HEK293 (cell line): ENCODE data around the gene APC2.
A peak's percentile ranks its signal among the peaks of the same experiment; 100 is the strongest.

Experiments
- CTCF ChIA-PET: fragments of 350-600 bp; formaldehyde crosslinking; extraction: SDS; loops from one replicate; lab custom pipeline; 2021; ENCODE audit warnings: antibody characterized with exemption; lab: Yijun Ruan, JAX
- POLR2A ChIA-PET: fragments of 300-600 bp; formaldehyde crosslinking; extraction: SDS; loops from one replicate; lab custom pipeline; 2020; ENCODE audit warnings: antibody characterized with exemption, inconsistent platforms; lab: Yijun Ruan, JAX
- H3K27ac ChIP-seq: fragments of 200-500 bp; sonication (Bioruptor generic); 2 replicates; pipeline ENCODE4 v1.5.1; 2014; ENCODE audit warnings: low read depth, low read length, control low read depth, inconsistent platforms; ENCODE audit errors: extremely low read depth
- H3K36me3 ChIP-seq, 2 experiments: fragments of 200-500 bp in 1 of 2; sonication (Bioruptor generic) in 1 of 2; 1 replicate in 1 of 2; 2 replicates in 1 of 2; pipeline ENCODE4 v1.5.1; 2014 to 2017; ENCODE audit warnings: inconsistent platforms in 2 of 2, low read length in 2 of 2; ENCODE audit not compliant: control insufficient read depth in 2 of 2, insufficient read depth in 1 of 2
- H3K4me1 ChIP-seq: fragments of 200-500 bp; sonication (Bioruptor generic); 2 replicates; pipeline ENCODE4 v1.5.1; 2014; ENCODE audit warnings: mild to moderate bottlenecking, low read length, inconsistent platforms; ENCODE audit not compliant: control insufficient read depth, insufficient read depth
- H3K4me3 ChIP-seq: 2 replicates; pipeline ENCODE4 v1.5.1; 2011; ENCODE audit warnings: low read depth, mild to moderate bottlenecking, control low read depth, low read length, moderate library complexity
- H3K9me3 ChIP-seq: fragments of 200-500 bp; sonication (Bioruptor generic); 2 replicates; pipeline ENCODE4 v1.5.1; 2014; ENCODE audit warnings: low read depth, low read length, inconsistent platforms; ENCODE audit not compliant: control insufficient read depth, insufficient read depth
- HOXA7 ChIP-seq: sonication (generic); formaldehyde crosslinking; IDR thresholded peaks from 2 replicates; pipeline ENCODE4 v1.8.1; 2022; ENCODE audit warnings: missing genetic modification reagents, borderline replicate concordance
- HOXC10 ChIP-seq: sonication (generic); formaldehyde crosslinking; IDR thresholded peaks from 2 replicates; pipeline ENCODE4 v1.8.1; 2023; ENCODE audit warnings: mild to moderate bottlenecking, missing genetic modification reagents
- MEIS1 ChIP-seq: sonication (generic); formaldehyde crosslinking; IDR thresholded peaks from 2 replicates; pipeline ENCODE4 v1.8.1; 2022; ENCODE audit warnings: missing genetic modification reagents, mild to moderate bottlenecking, borderline replicate concordance
- SCRT1 ChIP-seq: fragments of 450-650 bp; formaldehyde crosslinking; IDR thresholded peaks from 2 replicates; pipeline ENCODE4 v1.5.1; 2016; ENCODE audit warnings: missing biosample characterization, missing genetic modification characterization, borderline replicate concordance
- SP3 ChIP-seq: fragments of 450-650 bp; formaldehyde crosslinking; IDR thresholded peaks from 2 replicates; pipeline ENCODE4 v1.5.1; 2016; ENCODE audit warnings: missing biosample characterization, missing genetic modification characterization
- ZBTB8A ChIP-seq: fragments of 450-650 bp; formaldehyde crosslinking; IDR thresholded peaks from 2 replicates; pipeline ENCODE4 v1.5.1; 2016; ENCODE audit warnings: missing biosample characterization, missing genetic modification characterization
- ZFP3 ChIP-seq: fragments of 450-650 bp; formaldehyde crosslinking; IDR thresholded peaks from 2 replicates; pipeline ENCODE4 v1.5.1; 2016; ENCODE audit warnings: low read depth, missing biosample characterization, missing genetic modification characterization
- ZNF121 ChIP-seq: fragments of 450-650 bp; formaldehyde crosslinking; IDR thresholded peaks from 2 replicates; pipeline ENCODE4 v1.5.1; 2016; ENCODE audit warnings: missing biosample characterization, missing genetic modification characterization
- ZNF146 ChIP-seq: fragments of 450-650 bp; formaldehyde crosslinking; IDR thresholded peaks from 2 replicates; pipeline ENCODE4 v1.5.1; 2016; ENCODE audit warnings: missing biosample characterization, missing genetic modification characterization
- ZNF274 ChIP-seq, 2 experiments: fragments of 200-500 bp in 1 of 2; fragments of 450-650 bp in 1 of 2; sonication (Bioruptor generic) in 1 of 2; formaldehyde crosslinking in 1 of 2; IDR thresholded peaks; 2 replicates each; pipeline versions ENCODE4 v1.5.1 to v1.6.1; 2014 to 2016; ENCODE audit warnings: borderline replicate concordance in 1 of 2, inconsistent platforms in 1 of 2, low read length in 1 of 2, missing biosample characterization in 1 of 2, missing genetic modification characterization in 1 of 2
- ZNF423 ChIP-seq: fragments of 450-650 bp; formaldehyde crosslinking; IDR thresholded peaks from 2 replicates; pipeline ENCODE4 v1.5.1; 2016; ENCODE audit warnings: missing biosample characterization, missing genetic modification characterization
- ZNF529 ChIP-seq: fragments of 450-650 bp; formaldehyde crosslinking; IDR thresholded peaks from 2 replicates; pipeline ENCODE4 v1.5.1; 2017; ENCODE audit warnings: missing genetic modification characterization, missing biosample characterization; ENCODE audit not compliant: insufficient replicate concordance
- TF ChIP-seq, protein P1 (sequence below): fragments of 450-650 bp; formaldehyde crosslinking; IDR thresholded peaks from 2 replicates; pipeline ENCODE4 v1.5.1; 2016; ENCODE audit warnings: missing biosample characterization, missing genetic modification characterization
- TF ChIP-seq, protein P2 (sequence below): fragments of 450-650 bp; formaldehyde crosslinking; conservative IDR thresholded peaks from 2 replicates; pipeline ENCODE4 v1.5.1; 2016; ENCODE audit warnings: low read depth, missing biosample characterization, missing genetic modification characterization

Gene APC2

DNA sequence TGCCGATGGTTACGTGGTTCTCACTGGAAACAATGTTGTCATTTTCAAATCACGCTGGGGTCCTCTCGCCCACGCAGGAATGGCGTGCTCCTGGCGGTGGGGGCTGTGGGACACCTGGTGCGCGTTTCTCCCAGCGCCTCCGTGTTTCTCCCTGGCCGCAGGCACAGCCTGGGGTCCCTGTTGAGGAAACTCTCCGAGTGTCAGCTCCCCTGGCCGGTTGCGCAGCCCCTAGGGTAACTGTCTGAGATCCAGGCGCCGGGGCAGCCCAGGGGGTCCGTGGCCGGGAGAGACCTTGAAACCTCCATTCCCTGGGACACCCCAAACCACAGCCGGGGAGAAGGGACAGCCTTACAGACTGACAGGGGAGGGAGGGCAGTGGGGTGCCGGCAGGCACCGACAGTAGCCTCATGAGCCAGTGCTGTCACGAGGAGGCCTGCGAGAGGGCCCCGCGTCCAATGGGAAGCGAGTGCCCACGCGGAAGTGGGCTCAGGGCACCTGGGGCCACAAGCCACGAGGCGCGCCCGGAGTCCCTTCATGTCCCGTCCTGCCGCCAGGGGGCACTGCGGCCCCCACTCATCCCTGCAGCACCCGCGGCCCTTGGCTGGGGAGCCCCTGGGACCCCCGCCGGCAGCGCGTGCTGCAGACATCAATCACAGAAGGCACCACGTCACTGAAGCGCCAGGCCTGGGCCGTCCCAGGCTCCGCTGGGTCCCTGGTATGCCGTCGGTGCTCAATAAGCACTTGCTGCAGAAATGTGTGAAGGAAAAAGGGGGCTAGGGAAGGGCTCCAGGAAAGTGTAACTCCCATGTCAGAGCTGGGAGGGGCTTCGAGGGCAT lies 53.4 kb downstream of the APC2 start (continued):
- TF ChIP-seq ZNF529 (no peak), ZFP3 (tag by site-specific recombination) (no peak)

DNA sequence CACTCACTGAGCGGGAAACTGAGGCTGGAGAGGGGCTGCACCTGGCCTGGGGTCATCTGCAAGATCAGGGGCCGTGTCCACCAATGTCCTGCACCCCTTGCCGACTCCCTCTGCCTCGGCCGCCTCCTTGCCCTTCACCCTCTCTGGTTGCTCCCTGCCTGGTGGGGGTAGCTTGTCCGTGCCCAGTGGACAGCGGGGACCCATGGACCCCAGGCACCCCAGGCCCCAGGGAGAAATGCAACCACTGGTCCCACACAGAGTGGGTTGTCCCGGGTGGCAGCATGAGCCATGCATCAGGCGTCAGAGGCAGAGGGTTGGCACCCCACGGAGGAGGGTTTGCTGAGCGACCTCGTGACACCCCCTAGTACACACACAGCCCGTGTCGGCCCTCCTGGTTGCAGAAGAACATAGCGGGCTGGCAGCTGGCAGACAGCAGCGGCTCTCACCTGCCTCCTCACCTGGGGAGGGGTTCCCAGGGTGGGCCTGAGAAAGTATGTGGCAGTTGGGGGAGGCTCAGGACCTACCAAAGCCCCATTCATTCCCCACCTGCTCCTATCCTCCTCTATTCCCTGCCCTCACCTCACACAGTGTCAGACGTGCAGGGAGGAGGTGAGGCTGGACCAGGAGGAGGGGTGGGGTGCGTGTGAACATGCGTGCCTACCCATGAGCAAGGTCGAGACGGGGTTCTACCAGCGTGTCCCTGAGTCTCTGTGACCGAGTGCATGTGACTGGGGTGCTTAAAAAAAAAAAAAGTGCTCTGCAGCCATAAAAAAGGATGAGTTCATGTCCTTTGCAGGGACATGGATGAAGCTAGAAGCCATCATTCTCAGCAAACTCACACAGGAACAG lies 54.2 kb downstream of the APC2 start:
- TF ChIP-seq ZNF423 (tag by site-specific recombination) (no peak), ZNF146 (0 out of 2 replicates have a peak, but pooled peaks have one; percentile 12), SCRT1 (tag by site-specific recombination) (no peak)
- Histone ChIP-seq H3K9me3 (no peaks in the 10 kb centered on the region), H3K4me1 (peaks cover 3% of the 10 kb centered on the region; the same call in 1 of the 2 replicates), H3K36me3 (no peaks in the 10 kb centered on the region), H3K27ac (no peak overlapping the region), H3K4me3 (no peak overlapping the region)
- ChIA-PET POLR2A (interaction anchor here (0.6 kb wide), 1 partner anchor 13 kb away, joined by 6 read pairs; the partner anchor contains the start of gene REEP6), CTCF (interaction anchor here (0.7 to 1.2 kb wide), 6 partner anchors 10 to 201 kb away, joined by 3 to 4 read pairs (median 3); partner anchors contain the start of gene PCSK4)

DNA sequence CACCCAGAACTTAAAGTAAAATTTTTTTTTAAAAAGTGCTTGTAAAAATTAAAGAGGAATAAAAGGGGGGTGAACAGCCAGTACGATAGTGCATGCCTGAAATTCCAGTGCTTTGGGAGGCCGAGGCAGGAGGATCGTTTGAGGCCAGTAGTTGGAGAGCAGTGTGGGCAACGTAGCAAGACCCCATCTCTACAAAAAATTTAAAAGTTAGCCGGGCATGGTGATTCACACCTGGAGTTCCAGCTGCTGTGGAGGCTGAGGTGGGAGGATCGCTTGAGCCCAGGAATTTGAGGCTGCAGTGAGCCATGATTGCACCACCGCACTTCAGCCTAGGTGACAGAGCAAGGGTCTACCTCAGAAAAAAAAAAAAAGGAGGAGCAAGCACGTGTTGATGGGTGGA lies 55.1 kb downstream of the APC2 start:
- POLR2A ChIA-PET, result interaction anchor here (0.6 kb wide), 1 partner anchor 14 kb away, joined by 6 read pairs; the partner anchor contains the start of gene REEP6
- TF ChIP-seq ZBTB8A (0 out of 2 replicates have a peak, but pooled peaks have one; percentile 5), HOXC10 (no peak), HOXA7 (no peak), SP3 (no peak), SCRT1 (tag by site-specific recombination) (no peak), MEIS1 (CRISPR knock-in tag) (no peak), ZNF121 (tag by site-specific recombination) (peak; percentile 78), ZNF274 (IDR thresholded peaks at IDR 0.05; ENCODE audit: low read length) (no peak), ZNF274 (tag by site-specific recombination; IDR thresholded peaks at IDR 0.05; ENCODE audit: borderline replicate concordance) (no peak)
- TF ChIP-seq, protein P1, sequence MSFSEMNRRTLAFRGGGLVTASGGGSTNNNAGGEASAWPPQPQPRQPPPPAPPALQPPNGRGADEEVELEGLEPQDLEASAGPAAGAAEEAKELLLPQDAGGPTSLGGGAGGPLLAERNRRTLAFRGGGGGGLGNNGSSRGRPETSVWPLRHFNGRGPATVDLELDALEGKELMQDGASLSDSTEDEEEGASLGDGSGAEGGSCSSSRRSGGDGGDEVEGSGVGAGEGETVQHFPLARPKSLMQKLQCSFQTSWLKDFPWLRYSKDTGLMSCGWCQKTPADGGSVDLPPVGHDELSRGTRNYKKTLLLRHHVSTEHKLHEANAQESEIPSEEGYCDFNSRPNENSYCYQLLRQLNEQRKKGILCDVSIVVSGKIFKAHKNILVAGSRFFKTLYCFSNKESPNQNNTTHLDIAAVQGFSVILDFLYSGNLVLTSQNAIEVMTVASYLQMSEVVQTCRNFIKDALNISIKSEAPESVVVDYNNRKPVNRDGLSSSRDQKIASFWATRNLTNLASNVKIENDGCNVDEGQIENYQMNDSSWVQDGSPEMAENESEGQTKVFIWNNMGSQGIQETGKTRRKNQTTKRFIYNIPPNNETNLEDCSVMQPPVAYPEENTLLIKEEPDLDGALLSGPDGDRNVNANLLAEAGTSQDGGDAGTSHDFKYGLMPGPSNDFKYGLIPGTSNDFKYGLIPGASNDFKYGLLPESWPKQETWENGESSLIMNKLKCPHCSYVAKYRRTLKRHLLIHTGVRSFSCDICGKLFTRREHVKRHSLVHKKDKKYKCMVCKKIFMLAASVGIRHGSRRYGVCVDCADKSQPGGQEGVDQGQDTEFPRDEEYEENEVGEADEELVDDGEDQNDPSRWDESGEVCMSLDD, result no peak
- TF ChIP-seq, protein P2, sequence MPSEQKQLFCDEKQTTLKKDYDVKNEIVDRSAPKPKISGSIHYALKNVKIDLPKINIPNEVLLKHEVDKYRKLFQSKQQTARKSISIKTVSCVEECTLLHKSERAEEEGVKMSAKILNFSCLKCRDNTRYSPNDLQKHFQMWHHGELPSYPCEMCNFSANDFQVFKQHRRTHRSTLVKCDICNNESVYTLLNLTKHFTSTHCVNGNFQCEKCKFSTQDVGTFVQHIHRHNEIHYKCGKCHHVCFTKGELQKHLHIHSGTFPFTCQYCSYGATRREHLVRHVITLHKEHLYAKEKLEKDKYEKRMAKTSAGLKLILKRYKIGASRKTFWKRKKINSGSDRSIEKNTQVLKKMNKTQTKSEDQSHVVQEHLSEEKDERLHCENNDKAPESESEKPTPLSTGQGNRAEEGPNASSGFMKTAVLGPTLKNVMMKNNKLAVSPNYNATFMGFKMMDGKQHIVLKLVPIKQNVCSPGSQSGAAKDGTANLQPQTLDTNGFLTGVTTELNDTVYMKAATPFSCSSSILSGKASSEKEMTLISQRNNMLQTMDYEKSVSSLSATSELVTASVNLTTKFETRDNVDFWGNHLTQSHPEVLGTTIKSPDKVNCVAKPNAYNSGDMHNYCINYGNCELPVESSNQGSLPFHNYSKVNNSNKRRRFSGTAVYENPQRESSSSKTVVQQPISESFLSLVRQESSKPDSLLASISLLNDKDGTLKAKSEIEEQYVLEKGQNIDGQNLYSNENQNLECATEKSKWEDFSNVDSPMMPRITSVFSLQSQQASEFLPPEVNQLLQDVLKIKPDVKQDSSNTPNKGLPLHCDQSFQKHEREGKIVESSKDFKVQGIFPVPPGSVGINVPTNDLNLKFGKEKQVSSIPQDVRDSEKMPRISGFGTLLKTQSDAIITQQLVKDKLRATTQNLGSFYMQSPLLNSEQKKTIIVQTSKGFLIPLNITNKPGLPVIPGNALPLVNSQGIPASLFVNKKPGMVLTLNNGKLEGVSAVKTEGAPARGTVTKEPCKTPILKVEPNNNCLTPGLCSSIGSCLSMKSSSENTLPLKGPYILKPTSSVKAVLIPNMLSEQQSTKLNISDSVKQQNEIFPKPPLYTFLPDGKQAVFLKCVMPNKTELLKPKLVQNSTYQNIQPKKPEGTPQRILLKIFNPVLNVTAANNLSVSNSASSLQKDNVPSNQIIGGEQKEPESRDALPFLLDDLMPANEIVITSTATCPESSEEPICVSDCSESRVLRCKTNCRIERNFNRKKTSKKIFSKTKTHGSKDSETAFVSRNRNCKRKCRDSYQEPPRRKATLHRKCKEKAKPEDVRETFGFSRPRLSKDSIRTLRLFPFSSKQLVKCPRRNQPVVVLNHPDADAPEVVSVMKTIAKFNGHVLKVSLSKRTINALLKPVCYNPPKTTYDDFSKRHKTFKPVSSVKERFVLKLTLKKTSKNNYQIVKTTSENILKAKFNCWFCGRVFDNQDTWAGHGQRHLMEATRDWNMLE (tag by site-specific recombination), result no peak
- Histone ChIP-seq H3K4me1 (peaks cover 3% of the 10 kb centered on the region; the same call in 1 of the 2 replicates), H3K27ac (no peak overlapping the region), H3K4me3 (no peak overlapping the region), H3K9me3 (no peaks in the 10 kb centered on the region), H3K36me3 (no peaks in the 10 kb centered on the region)
- CTCF ChIA-PET, result interaction anchor here (0.7 kb wide), 1 partner anchor 201 kb away, joined by 3 read pairs; no protein-coding TSS in a partner anchor
